ENCODE data around the gene UBE2E2.

UBE2E2 gene

DNA sequence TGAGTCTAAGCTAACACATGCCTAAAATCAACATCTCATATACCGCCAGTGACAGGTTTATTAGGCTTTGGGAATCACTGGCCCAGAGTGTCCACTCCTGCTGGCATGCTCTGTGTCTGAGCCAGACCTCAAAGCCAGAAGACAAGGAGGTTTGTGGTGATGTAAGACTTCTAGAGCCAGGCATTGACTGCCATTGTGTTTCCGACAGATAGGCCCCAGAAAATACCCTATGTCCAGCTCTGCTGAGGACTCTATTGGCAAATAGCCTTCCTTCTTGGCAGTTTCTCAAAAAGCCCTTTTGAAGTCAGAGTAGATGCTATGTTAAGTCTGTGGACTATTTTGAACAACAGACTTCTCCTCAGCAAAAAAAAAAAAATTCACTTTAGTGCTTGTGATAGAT, 420.7 kb downstream of the UBE2E2 start:
- ATAC-seq = no peak
- TF ChIP-seq ZC3H10 (CRISPR knock-in tag; IDR thresholded peaks at IDR 0.05) (no peak), ISL1 (CRISPR knock-in tag; IDR thresholded peaks at IDR 0.05) (no peak), BACH2 (CRISPR knock-in tag; IDR thresholded peaks at IDR 0.05; ENCODE audit: borderline replicate concordance) (no peak), ESRRG (CRISPR knock-in tag; IDR thresholded peaks at IDR 0.05) (no peak), ZNF8 (CRISPR knock-in tag; IDR thresholded peaks at IDR 0.05) (no peak), RARB (CRISPR knock-in tag; IDR thresholded peaks at IDR 0.05) (no peak), TOX (CRISPR knock-in tag; IDR thresholded peaks at IDR 0.05; ENCODE audit: borderline replicate concordance) (no peak), TCF4 (CRISPR knock-in tag; IDR thresholded peaks at IDR 0.05; ENCODE audit: borderline replicate concordance) (no peak), GLIS3 (CRISPR knock-in tag; IDR thresholded peaks at IDR 0.05) (no peak), PPARA (CRISPR knock-in tag; IDR thresholded peaks at IDR 0.05; ENCODE audit: borderline replicate concordance) (no peak), SNAI2 (CRISPR knock-in tag; IDR thresholded peaks at IDR 0.05) (no peak), CSDC2 (CRISPR knock-in tag; IDR thresholded peaks at IDR 0.05) (no peak), OSR1 (CRISPR knock-in tag; IDR thresholded peaks at IDR 0.05) (no peak)
- TF ChIP-seq, protein P1, sequence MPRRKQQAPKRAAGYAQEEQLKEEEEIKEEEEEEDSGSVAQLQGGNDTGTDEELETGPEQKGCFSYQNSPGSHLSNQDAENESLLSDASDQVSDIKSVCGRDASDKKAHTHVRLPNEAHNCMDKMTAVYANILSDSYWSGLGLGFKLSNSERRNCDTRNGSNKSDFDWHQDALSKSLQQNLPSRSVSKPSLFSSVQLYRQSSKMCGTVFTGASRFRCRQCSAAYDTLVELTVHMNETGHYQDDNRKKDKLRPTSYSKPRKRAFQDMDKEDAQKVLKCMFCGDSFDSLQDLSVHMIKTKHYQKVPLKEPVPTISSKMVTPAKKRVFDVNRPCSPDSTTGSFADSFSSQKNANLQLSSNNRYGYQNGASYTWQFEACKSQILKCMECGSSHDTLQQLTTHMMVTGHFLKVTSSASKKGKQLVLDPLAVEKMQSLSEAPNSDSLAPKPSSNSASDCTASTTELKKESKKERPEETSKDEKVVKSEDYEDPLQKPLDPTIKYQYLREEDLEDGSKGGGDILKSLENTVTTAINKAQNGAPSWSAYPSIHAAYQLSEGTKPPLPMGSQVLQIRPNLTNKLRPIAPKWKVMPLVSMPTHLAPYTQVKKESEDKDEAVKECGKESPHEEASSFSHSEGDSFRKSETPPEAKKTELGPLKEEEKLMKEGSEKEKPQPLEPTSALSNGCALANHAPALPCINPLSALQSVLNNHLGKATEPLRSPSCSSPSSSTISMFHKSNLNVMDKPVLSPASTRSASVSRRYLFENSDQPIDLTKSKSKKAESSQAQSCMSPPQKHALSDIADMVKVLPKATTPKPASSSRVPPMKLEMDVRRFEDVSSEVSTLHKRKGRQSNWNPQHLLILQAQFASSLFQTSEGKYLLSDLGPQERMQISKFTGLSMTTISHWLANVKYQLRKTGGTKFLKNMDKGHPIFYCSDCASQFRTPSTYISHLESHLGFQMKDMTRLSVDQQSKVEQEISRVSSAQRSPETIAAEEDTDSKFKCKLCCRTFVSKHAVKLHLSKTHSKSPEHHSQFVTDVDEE (CRISPR knock-in tag; IDR thresholded peaks at IDR 0.05) = no peak
- TF ChIP-seq, protein P2, sequence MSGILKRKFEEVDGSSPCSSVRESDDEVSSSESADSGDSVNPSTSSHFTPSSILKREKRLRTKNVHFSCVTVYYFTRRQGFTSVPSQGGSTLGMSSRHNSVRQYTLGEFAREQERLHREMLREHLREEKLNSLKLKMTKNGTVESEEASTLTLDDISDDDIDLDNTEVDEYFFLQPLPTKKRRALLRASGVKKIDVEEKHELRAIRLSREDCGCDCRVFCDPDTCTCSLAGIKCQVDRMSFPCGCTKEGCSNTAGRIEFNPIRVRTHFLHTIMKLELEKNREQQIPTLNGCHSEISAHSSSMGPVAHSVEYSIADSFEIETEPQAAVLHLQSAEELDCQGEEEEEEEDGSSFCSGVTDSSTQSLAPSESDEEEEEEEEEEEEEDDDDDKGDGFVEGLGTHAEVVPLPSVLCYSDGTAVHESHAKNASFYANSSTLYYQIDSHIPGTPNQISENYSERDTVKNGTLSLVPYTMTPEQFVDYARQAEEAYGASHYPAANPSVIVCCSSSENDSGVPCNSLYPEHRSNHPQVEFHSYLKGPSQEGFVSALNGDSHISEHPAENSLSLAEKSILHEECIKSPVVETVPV (CRISPR knock-in tag; IDR thresholded peaks at IDR 0.05) = no peak

DNA sequence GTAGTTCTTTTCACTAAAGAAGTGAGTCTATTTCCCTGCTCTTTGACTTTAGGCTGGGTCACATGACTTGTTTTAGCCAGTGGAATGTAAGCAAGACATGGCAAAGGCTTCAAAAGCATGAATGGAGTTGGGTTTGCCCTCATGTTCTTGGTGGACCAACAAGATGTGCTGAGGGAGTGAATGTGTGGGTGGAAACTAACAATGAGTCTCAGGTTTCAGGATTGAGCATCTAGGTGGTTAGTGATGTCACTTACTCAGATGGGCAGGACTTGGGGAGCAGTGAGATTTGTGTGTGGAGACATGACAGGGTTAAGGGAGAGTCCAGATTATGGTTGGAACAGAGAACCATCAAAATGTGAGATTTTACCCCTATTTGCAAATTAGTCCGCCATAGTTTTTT, 421.2 kb downstream of the UBE2E2 start:
- ATAC-seq = no peak
- no peak for TF ChIP-seq PATZ1 (CRISPR knock-in tag; IDR thresholded peaks at IDR 0.05; ENCODE audit: borderline replicate concordance)
- no peak for TF ChIP-seq ARNTL (CRISPR knock-in tag; IDR thresholded peaks at IDR 0.05; ENCODE audit: borderline replicate concordance, low read depth)
- no peak for TF ChIP-seq ZNF565 (CRISPR knock-in tag; conservative IDR thresholded peaks at IDR 0.05; ENCODE audit: low read depth)
- no peak for TF ChIP-seq CREB5 (CRISPR knock-in tag; IDR thresholded peaks at IDR 0.05; ENCODE audit: low read depth)
- TF ChIP-seq ZNF8 (CRISPR knock-in tag; IDR thresholded peaks at IDR 0.05) = no peak
- TF ChIP-seq GLIS3 (CRISPR knock-in tag; IDR thresholded peaks at IDR 0.05) = no peak
- TF ChIP-seq, protein P2 (CRISPR knock-in tag; IDR thresholded peaks at IDR 0.05) = no peak
- TF ChIP-seq ZC3H10 (CRISPR knock-in tag; IDR thresholded peaks at IDR 0.05) = no peak
- TF ChIP-seq POU6F1 (CRISPR knock-in tag; IDR thresholded peaks at IDR 0.05; ENCODE audit: borderline replicate concordance, low read depth) = no peak
- no peak for TF ChIP-seq ZFP3 (CRISPR knock-in tag; IDR thresholded peaks at IDR 0.05)
- no peak for TF ChIP-seq ZFP30 (CRISPR knock-in tag; IDR thresholded peaks at IDR 0.05)
- TF ChIP-seq ZNF70 (CRISPR knock-in tag; IDR thresholded peaks at IDR 0.05) = no peak
- TF ChIP-seq ESRRG (CRISPR knock-in tag; IDR thresholded peaks at IDR 0.05) = no peak
- TF ChIP-seq, protein P1 (CRISPR knock-in tag; IDR thresholded peaks at IDR 0.05) = no peak
- TF ChIP-seq OSR1 (CRISPR knock-in tag; IDR thresholded peaks at IDR 0.05) = no peak
- no peak for TF ChIP-seq TCF4 (CRISPR knock-in tag; IDR thresholded peaks at IDR 0.05; ENCODE audit: borderline replicate concordance)
